ENCODE measurements around the gene TRIM29.
A peak's percentile ranks its signal among the peaks of the same experiment; 100 is the strongest.

The TRIM29 gene

GRCh38 chr11:120183701-120184141, 45.8 kb upstream of the TRIM29 start (continued):
- no peak for TF ChIP-seq GLIS3 (CRISPR knock-in tag; IDR thresholded peaks at IDR 0.05)
- TF ChIP-seq OSR1 (CRISPR knock-in tag; IDR thresholded peaks at IDR 0.05) = no peak
- no peak for TF ChIP-seq ZFP30 (CRISPR knock-in tag; IDR thresholded peaks at IDR 0.05)
- TF ChIP-seq TCF4 (CRISPR knock-in tag; IDR thresholded peaks at IDR 0.05; ENCODE audit: borderline replicate concordance) = no peak
- TF ChIP-seq ZC3H10 (CRISPR knock-in tag; IDR thresholded peaks at IDR 0.05) = no peak
- TF ChIP-seq SNAI2 (CRISPR knock-in tag; IDR thresholded peaks at IDR 0.05) = no peak

- TF ChIP-seq GLIS3 (CRISPR knock-in tag; IDR thresholded peaks at IDR 0.05) (no peak), RARB (CRISPR knock-in tag; IDR thresholded peaks at IDR 0.05) (no peak), ISL1 (CRISPR knock-in tag; IDR thresholded peaks at IDR 0.05) (no peak), CREB5 (CRISPR knock-in tag; IDR thresholded peaks at IDR 0.05; ENCODE audit: low read depth) (no peak), ZNF8 (CRISPR knock-in tag; IDR thresholded peaks at IDR 0.05) (no peak), TOX (CRISPR knock-in tag; IDR thresholded peaks at IDR 0.05; ENCODE audit: borderline replicate concordance) (no peak), TSHZ2 (CRISPR knock-in tag; IDR thresholded peaks at IDR 0.05) (no peak), OSR1 (CRISPR knock-in tag; IDR thresholded peaks at IDR 0.05) (no peak), POU6F1 (CRISPR knock-in tag; IDR thresholded peaks at IDR 0.05; ENCODE audit: borderline replicate concordance, low read depth) (no peak), SNAI2 (CRISPR knock-in tag; IDR thresholded peaks at IDR 0.05) (no peak), ZFP3 (CRISPR knock-in tag; IDR thresholded peaks at IDR 0.05) (no peak), PPARA (CRISPR knock-in tag; IDR thresholded peaks at IDR 0.05; ENCODE audit: borderline replicate concordance) (no peak), ARNTL (CRISPR knock-in tag; IDR thresholded peaks at IDR 0.05; ENCODE audit: borderline replicate concordance, low read depth) (no peak), TCF4 (CRISPR knock-in tag; IDR thresholded peaks at IDR 0.05; ENCODE audit: borderline replicate concordance) (no peak), CSRNP3 (CRISPR knock-in tag; IDR thresholded peaks at IDR 0.05) (no peak), ZNF565 (CRISPR knock-in tag; conservative IDR thresholded peaks at IDR 0.05; ENCODE audit: low read depth) (no peak), ZNF70 (CRISPR knock-in tag; IDR thresholded peaks at IDR 0.05) (no peak)
- ATAC-seq = peak; percentile 55
These were observed 45.0 kb upstream of the TRIM29 start for GRCh38 chr11:120182790-120183491.

GRCh38 chr11:120182372-120182771, 44.5 kb upstream of the TRIM29 start:
- no peak for TF ChIP-seq ZFP30 (CRISPR knock-in tag; IDR thresholded peaks at IDR 0.05)
- TF ChIP-seq BACH2 (CRISPR knock-in tag; IDR thresholded peaks at IDR 0.05; ENCODE audit: borderline replicate concordance) = no peak
- TF ChIP-seq TOX (CRISPR knock-in tag; IDR thresholded peaks at IDR 0.05; ENCODE audit: borderline replicate concordance) = no peak
- TF ChIP-seq GLIS3 (CRISPR knock-in tag; IDR thresholded peaks at IDR 0.05) = no peak
- TF ChIP-seq PATZ1 (CRISPR knock-in tag; IDR thresholded peaks at IDR 0.05; ENCODE audit: borderline replicate concordance) = no peak
- TF ChIP-seq RARB (CRISPR knock-in tag; IDR thresholded peaks at IDR 0.05) = no peak
- no peak for TF ChIP-seq ZNF8 (CRISPR knock-in tag; IDR thresholded peaks at IDR 0.05)
- TF ChIP-seq OSR1 (CRISPR knock-in tag; IDR thresholded peaks at IDR 0.05) = no peak
- no peak for TF ChIP-seq TCF4 (CRISPR knock-in tag; IDR thresholded peaks at IDR 0.05; ENCODE audit: borderline replicate concordance)
- no peak for TF ChIP-seq SNAI2 (CRISPR knock-in tag; IDR thresholded peaks at IDR 0.05)
- TF ChIP-seq CSRNP3 (CRISPR knock-in tag; IDR thresholded peaks at IDR 0.05) = no peak
- no peak for TF ChIP-seq ARNTL (CRISPR knock-in tag; IDR thresholded peaks at IDR 0.05; ENCODE audit: borderline replicate concordance, low read depth)
- no peak for TF ChIP-seq ESRRG (CRISPR knock-in tag; IDR thresholded peaks at IDR 0.05)
- TF ChIP-seq ZFP3 (CRISPR knock-in tag; IDR thresholded peaks at IDR 0.05) = no peak
- no peak for TF ChIP-seq ZC3H10 (CRISPR knock-in tag; IDR thresholded peaks at IDR 0.05)
- TF ChIP-seq ZNF70 (CRISPR knock-in tag; IDR thresholded peaks at IDR 0.05) = no peak
- TF ChIP-seq ZNF565 (CRISPR knock-in tag; conservative IDR thresholded peaks at IDR 0.05; ENCODE audit: low read depth) = no peak
- ATAC-seq = no peak

Measured in SK-N-SH treated with all-trans-retinoic acid at 6 μM for 48 hours (cell line).